ENCODE results near the gene C22orf23.

GRCh38 chr22:37985751-37986281 is 32.4 kb upstream of the C22orf23 start:
- TF ChIP-seq CTCF (IDR thresholded peaks at IDR 0.05) (no peak), POLR2A (IDR thresholded peaks at IDR 0.05) (no peak)
